GM13977 (cell line): ENCODE measurements around the gene NCAN.

Experiments
- DNase-seq: peaks from one replicate; pipeline ENCODE4 v3.0.0; 2012; ENCODE audit warnings: low spot score
- in situ Hi-C: fragments of 300-500 bp; cut with MboI; formaldehyde crosslinking; loops from one replicate; pipeline ENCODE4 v1.12.0; 2022; ENCODE audit warnings: low sequenced_read_pairs, low pct_unique_long_range_greater_than_20kb, mixed read lengths, inconsistent platforms; ENCODE audit not compliant: unreplicated experiment
- TF ChIP-seq, protein P1 (sequence below): IDR thresholded peaks from 2 replicates; pipeline ENCODE4 v1.5.1; 2012; ENCODE audit warnings: mild to moderate bottlenecking, control low read depth; ENCODE audit not compliant: insufficient read depth; ENCODE audit errors: extremely low read depth, missing control alignments

The NCAN gene

DNA sequence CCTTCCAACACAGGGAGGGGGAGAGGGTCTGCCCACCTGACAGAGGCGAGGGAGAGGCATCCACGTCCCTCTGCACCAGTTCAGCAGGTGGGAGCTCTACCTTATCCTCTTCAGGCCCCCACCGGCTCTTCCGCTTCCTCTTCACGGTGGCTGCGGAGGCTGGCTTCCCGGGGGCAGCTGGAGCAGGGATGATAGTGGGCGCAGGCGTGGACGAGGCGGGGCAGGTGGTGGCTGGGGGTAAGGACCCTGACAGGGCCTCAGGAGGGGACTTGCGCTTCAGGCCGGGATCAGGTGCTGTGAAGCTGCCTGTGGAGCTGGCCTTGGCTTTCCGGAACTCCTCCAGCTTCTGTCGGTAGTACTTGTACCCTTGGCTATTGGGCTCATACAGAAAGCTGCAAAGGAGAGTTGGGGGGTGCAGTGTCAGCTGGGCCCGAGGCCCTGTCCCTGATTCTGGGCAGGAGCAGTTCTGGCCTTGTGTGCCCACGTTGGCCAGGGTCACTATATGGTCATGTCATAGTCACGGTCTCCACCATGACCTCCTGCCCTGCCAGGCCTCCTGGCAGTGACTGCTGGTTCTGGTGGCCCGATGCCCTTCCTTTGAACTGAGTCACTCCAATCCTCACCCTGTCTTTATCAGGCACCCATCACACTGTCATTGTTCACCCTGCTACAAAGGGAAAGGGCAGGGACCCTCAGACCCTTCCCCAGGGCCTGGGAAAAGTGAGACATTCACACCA lies 85.4 kb downstream of the NCAN start:
- in situ Hi-C loops, result no loop called here
- DNase-seq, result no peak
- TF ChIP-seq, protein P1, sequence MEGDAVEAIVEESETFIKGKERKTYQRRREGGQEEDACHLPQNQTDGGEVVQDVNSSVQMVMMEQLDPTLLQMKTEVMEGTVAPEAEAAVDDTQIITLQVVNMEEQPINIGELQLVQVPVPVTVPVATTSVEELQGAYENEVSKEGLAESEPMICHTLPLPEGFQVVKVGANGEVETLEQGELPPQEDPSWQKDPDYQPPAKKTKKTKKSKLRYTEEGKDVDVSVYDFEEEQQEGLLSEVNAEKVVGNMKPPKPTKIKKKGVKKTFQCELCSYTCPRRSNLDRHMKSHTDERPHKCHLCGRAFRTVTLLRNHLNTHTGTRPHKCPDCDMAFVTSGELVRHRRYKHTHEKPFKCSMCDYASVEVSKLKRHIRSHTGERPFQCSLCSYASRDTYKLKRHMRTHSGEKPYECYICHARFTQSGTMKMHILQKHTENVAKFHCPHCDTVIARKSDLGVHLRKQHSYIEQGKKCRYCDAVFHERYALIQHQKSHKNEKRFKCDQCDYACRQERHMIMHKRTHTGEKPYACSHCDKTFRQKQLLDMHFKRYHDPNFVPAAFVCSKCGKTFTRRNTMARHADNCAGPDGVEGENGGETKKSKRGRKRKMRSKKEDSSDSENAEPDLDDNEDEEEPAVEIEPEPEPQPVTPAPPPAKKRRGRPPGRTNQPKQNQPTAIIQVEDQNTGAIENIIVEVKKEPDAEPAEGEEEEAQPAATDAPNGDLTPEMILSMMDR, result no peak

DNA sequence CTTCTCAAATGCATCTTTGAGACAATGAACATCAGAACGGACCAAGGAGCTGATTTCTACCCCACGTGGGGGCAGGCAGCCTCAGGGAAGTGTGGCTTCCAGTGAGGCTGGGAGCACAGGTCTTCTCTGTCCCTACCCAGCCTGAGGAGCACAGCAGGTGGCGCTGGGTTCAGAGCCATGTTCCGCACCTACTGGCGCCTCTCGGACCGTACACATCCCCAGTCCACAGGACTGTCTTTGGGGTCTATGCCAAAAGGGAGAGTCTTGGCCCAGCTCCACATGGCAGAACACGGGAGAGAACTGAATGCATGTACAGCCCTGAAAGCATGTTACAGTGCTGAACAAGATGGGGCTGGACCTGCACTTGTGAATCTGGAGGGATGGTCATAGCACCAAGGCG lies 86.0 kb downstream of the NCAN start:
- in situ Hi-C loops, result no loop called here
- TF ChIP-seq, protein P1, result no peak
- DNase-seq, result no peak

GRCh38 chr19:19300613-19301012 lies 88.9 kb downstream of the NCAN start:
- TF ChIP-seq, protein P1, result no peak
- no peak for DNase-seq
- in situ Hi-C loops, result no loop called here
